Dedifferentiated amniotic fluid mesenchymal stem cell (primary cell): ENCODE measurements around the gene C1orf105.
A peak's percentile ranks its signal among the peaks of the same experiment; 100 is the strongest.
"Not testable (repeated sequence)": the region's sequence is repeated elsewhere in the genome, so short reads cannot be mapped to it uniquely, and the experiment has no call there.

ENCODE experiments used
- DNase-seq: peaks from one replicate; pipeline ENCODE4 v3.0.0-alpha.2; 2016; ENCODE audit errors: extremely low spot score

C1orf105 gene

DNA sequence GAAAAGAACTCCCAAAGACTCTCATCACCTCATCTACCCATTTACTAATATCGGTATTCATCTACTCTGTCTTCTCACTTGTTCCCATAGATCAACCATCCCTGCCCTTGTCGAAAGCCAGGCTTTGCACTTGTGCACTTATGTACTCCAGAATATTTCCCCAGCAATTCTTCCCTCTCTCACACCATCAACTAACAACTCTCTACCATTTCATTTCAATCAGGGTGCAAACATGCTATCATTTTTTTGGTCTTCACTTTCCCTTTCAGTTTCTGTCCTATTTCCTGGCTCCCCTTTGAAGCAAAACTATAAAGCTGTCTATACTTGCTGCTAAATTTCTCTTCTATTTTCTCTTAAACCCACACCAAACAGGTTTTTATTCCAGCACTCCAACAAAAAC, 6.7 kb downstream of the C1orf105 start:
- no peak for DNase-seq

DNA sequence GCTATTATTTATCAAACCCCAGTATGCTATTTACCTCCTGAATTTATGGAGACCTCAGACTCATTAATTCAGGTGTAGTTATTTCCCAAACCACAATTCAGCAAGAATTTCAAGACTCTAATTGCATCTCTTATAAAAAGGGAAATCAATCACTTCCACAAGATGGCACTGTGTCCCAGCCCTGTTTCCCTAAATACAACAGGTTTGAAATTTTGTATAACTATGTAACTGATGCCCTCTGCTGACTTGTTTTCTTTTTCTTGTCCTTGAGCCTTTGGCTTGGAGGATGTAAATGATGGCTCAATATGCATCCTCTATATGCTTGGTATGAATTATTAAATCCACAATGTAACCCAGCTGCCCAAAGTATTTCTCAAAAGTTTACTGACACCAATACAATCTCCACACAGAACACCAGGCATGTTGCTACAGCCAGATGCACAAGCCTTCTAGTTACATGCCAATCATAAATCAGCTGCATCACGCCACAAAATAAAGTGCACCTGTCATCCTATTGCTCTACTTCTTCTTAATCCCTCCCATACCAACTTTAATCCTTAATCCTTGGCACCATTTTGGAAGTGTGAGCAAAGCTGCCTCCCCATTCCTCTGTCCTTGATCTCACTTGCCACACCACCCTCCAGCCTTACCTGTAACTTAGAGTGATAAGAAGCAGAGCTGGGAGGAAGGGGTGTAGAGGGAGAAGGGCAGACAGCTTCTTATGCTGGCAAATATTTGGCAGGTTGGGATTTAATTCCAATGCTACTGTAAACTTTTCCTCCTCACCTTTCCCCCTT, 9.0 kb downstream of the C1orf105 start:
- peak; percentile 88 for DNase-seq

DNA sequence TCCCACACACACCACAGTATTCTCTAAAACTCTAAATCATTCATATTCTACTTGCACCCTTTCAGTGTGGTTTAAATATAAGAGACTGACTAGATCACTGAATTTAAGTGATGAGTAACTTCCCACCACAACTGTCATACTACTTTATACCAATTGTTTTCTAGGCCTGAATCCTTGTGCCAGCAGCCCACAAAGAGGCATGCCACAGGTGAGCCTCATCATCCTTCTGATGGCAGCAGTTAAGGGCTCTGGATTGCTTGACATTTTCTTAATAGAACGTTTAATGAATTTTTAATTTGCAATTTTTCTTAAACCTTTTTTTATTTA, 9.6 kb downstream of the C1orf105 start:
- no peak for DNase-seq

DNA sequence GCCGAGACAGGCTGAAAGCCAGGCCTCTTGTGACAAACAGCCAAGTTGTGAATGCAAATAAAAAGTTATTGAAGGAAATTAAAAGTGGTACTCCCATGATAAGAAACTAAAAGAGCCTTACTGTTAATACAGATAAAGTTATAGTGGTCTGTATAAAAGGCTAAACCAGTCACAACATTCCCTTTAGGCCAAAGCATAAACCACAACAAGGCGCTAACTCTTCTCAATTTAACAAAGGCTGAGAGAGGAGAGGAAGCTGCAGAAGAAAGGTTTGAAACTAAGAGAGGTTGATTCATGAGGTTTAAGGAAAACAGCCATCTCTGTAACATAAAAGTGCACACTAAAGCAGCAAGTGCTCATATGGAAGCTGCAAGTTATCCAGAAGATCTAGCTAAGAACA, 10.7 kb downstream of the C1orf105 start:
- no peak for DNase-seq

DNA sequence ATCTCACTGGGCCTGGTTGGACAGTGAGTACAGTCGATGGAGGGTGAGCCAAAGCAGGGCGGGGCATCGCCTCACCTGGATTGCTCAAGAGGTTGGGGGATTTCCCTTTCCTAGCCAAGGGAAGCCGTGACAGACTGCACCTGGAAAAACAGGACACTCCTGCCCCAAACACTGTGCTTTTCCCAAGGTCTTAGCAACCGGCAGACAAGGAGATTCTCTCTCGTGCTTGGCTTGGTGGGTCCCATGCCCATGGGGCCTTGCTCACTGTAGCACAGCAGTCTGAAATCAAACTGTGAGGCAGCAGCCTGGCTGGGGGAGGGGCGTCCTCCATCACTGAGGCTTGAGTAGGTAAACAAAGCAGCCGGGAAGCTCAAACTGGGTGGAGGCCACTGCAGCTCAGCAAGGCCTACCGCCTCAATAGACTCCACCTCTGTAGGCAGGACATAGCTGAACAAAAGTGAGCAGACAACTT, 11.3 kb downstream of the C1orf105 start:
- DNase-seq: no peak

DNA sequence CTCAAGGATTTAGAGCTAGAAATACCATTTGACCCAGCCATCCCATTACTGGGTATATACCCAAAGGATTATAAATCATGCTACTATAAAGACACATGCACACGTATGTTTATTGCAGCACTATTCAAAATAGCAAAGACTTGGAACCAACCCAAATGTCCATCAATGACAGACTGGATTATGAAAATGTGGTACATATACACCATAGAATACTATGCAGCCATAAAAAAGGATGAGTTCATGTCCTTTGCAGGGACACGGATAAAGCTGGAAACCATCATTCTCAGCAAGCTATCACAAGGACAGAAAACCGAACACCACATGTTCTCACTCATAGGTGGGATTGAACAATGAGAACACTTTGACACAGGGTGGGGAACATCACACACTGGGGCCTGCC, 16.7 kb downstream of the C1orf105 start:
- DNase-seq: not testable (repeated sequence)

DNA sequence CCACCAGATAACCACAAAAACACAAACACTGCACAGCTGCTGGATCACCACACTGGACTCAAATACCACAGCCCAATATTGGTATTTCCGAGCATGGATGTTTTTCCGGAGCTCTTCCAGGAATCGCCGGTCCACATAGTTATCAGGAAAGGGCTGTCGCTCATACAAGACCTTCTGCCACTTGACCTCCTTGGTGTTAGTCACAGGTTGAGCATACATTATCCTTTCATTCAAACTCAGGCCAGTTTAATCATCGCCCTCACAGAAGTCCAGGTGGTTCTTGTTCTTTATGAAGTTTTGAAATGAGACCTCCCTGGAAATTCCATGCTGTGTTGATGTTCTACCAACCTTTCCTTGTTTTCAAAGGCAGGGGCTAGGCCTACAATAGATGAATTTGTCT, 21.9 kb downstream of the C1orf105 start:
- no peak for DNase-seq

DNA sequence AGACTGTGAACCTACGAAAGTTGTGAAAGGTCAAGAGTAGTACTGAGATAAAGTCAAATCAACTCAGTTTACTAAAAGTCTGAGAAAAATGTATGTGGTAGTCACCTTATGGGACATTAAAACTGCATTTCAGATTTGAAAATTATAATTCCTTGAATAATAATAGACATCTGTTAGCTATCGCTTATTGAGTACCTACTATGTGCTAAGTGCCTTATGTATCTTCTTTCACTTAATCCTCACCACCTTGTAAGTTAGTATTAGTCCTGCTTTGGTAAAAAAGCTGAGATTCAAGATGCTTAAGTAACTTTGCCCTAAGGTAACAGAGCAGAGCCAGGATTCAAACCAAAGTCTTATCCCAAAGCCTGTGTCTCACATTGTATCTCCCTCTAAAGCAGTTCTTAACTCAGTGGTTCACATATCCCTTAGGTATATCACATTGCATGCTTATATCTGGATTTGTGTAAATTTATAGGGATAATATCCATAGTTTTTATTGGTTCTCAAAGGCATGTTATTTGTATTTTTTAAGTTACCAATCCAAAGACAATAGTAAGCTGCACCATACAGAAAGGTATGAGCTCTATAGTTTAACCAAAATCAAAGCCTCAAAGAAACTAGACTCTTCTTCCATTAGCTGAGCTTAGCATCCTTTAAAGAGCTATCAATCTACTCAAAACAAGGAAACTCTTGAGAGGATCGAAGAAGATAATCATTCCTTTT, 22.5 kb downstream of the C1orf105 start:
- DNase-seq: no peak

DNA sequence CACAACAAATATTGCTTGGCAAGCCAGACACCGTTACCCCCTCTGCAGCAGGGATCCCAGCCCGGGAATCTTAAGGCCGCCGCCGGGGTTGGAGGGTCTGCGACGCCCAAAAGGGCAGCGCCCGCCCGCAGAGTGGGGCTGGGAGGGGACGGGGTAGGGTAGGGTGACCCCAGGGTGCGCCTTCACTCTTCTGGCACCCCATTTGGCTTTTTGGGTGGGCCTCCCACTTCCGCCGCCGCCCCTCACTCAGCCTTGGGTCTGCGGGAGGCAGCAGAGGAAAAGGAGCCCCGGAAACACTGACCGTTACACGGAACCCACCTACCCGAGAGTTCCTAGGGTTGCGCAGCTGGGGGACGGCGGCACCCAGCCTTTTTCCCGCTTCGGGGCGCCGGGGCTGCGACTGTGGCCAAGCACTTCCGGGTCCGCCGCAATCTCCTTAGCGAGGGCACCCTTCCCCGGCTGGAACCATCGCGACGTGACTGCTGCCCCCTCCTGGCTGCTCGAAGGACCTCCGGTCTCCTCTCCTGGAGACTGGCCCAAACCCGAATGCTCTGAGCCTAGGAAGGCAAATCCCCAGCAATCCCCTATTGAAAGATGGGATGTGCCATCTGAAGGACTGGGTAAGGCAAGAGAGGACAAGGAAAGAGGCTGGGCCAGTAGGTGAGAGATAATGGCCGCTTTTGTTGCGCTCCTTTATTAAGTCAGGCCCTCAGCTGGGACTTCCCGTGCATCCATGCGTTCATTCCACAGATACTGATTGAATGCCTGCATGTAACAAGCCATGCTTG, 23.4 kb downstream of the C1orf105 start, which contains the start of gene PIGC:
Gene PIGC (minus strand): TSS at position 404 of the 788 bp plus-strand sequence. CDS start 1,447 bp downstream, outside the sequence.
- peak; percentile 88 for DNase-seq

DNA sequence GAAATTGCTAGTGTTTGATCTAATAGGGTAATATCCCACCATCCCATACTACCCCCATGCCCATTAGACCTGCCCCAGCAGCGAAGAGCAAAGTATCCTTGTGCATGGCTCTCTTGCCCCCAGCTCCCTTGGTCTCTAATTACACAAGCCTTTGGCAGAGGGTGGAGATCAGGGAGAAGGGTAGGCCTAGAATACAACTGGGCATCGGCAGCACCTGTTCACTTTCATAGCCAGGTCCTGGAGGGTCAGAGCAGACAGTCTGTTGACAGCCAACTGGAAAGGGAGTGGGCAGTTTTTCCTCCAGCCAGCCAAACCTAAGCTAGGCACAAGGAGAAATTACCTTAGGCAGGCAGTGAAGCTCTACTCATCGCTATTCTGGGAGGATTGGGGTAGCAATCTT, 26.1 kb downstream of the C1orf105 start:
- no peak for DNase-seq

DNA sequence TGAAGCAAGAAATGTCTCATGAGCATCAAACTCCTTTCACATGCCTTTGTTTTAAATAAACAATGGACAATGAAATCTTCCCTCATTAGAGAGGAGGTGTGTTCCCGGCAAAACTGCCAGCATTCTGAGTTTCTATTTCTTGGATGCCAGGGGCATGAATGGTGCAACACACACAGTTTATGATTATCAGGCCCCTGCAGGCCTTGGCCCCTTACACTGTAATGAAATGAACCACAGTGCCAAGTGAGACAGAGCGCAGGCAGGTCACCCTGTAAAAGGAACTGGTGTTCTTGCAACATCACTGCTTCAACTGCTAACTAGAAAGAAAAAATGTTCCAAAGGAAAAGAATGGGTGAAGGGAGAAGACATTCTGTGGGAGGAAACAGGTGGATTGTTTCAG, 27.2 kb downstream of the C1orf105 start:
- DNase-seq: no peak

DNA sequence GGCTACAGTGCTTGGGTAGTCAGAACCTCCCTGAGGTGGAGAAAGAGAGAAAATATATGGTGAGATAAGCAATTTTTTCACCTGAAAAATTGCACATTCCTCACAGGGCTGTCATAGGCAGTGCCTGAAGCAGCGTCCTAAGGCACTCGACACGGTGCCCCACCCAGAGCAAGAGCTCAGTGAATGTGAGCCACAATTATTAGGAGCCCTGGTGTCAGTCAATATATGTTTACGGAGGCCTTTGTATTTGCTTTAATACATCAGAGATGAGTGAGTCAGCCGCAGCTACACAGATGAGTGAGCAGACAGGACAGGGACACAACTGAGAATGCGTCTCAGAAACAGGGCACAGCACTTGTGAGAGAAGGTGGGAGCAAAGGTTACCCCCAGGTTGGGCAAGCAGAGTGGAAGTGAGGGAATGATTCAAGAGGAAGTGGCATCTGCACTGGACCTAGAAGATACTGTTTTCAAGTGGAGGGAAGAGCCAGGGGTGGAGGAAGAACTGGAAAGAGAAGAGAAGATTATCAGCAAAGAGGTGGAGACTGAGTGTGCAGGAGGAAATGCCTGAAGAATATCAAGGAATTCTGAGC, 28.6 kb downstream of the C1orf105 start:
- DNase-seq: no peak

DNA sequence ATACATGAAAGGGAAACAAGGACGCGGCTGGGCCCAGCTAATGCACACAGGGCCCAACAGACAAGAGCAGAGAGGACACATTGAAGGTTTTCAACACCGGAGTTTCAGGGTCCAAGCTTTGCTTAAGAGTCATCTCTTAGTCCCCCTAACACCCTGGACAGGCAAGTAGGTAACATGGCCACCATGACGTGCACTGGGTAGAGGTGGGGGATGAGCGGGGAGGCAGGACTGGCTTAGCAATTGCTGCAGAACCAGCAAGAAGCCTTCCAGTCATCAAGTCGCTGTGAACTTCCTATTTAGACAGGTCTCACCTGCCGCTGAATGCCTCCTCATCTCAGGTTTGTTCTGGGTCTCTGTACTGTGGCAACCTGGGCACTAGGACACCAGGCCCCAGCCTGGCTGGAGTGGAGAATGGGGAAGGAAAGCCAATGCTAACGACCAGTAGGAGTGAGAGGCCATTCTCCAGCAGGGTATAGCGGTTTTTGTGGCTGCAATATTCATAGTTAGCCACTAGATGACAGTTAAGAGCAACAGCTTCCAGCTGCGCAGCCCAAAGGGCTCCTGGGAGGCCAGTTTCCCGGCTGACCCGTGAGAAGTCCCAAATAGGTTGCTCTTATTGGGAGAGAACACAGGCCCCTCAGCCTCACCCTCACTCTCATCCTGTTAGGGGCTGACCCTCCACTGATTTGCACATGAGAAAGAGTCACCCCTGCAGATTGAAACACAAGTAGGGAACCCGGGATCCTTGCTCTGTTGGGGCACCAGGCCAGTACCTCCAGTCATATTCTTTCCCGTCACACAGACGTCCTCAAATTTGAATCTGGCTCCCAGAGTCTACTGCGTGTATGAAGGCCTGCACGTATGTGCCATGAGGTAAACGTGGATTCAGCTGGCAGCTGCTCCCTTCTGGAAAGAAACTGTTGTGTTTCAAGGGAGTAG, 29.4 kb downstream of the C1orf105 start:
- peak; percentile 70 for DNase-seq

DNA sequence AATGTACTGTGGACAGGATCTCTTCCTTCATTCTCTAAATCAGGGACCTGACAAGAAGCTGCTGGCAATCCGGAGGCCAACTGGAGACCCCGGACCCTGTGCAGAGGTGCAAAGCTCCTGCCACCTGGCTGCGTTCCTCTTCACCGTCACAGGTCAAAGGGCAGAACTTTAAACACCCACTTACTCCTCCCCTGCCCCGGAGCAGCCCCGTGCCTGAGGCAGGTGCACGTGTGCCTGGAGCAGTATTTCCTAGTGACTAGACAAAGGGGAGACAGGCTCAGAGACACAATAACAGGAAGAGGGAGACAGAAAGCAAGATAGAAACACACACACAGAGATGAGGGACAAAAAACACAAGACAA, 30.0 kb downstream of the C1orf105 start:
- no peak for DNase-seq

DNA sequence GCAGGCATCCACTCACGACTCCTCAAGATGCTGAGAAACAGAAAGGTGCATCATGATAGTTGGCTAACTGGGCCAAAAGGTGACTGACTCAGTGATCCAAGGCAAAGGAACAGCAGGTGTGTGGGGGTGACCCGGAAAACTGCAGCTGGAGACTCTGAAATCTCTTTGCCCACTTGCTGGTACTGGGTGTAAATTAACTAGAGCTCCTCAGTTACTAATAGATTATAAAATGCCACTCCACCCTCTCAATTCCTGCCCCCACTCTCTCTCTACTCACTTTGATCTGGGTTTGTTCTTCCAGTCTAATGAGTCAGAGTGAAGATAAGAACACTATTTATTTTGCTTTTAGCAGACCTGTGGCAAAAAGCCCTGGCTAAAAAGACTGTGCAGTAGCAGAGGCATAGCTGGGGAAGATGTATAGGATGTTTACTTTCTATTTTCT, 30.5 kb downstream of the C1orf105 start:
- DNase-seq: no peak

DNA sequence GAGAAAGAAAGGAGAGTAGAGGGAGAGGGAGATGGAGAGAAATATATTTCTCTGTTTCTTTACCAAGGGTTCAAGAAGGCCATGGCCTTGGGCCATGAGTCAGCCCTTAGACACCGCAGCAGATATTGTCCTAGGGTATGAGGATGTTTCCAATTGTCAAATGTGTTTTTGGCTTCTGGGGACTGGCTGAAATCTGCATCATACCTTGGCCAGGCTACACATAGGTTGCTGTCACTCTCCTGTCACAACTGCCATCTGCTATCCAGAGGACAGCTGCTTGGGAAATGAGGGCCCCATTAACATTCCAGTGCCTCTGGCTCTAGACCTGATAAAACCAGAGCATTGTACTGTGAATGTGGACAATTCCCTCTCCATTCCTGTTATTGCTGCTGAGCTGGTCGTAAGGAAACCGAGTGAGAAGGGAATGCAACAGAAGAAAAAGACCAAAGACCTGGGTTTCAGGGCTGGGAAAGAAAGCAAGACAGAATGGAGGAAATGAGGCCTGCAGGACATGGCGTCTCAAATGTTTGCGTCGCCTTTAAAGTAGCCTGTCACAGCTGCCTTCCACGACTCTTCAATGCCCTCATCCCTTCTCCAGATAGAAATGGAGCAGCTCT, 32.2 kb downstream of the C1orf105 start:
- DNase-seq: no peak

DNA sequence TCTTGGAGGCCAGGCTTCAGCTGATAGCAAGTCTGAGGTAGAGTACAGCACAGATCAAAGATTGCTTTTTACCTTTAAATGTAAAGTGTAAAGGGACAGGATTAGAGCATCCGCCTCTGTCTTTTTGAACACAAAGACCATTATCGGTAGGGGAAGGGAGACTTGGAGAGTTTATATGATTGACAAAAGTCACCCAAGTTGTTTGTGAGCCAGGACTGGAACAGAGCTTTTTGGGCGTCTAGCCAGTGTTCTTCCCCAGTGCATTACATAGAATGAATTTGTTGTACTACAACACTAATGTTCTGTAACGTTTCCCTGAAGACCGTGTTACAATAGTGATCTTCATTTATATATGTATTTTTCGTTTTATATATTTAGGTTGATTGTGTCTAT, 32.7 kb downstream of the C1orf105 start:
- DNase-seq: no peak

DNA sequence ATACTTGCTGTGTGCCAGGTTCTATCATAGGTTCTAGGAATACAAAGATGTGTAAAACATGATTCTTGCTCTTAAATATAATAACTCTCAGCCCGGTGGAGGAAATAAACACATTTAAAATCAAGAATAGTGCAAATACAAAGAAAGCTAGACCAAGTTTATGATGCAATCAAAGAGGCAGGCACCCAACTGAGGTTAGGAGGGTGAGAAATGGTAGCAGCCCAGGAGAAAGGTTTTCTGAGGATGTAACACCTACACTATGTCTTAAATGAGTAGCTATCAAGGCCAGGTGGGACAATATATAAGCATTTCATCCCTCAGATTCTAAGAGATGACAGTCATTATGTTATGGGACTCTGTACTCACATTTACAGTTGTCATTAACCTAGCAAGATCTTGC, 33.1 kb downstream of the C1orf105 start:
- no peak for DNase-seq

DNA sequence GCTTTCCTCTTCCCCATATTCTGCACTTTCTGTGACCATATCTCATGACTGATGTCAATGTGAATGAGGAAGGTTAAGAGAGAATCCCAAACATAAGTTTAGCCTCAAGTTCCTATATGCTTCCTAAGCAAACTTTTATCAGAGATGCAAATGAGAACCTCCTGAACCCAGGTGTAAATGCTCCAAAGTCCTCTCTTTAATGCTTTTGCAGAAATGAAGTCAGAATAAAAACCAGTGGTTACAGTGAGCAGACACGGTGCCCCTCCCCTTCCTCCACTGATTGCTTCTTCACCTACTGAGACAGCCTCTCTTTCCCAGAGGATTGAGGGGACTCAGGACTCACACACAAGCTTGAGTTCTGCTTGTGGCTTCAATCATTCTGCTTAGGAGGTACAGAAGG, 35.0 kb downstream of the C1orf105 start:
- DNase-seq: no peak

DNA sequence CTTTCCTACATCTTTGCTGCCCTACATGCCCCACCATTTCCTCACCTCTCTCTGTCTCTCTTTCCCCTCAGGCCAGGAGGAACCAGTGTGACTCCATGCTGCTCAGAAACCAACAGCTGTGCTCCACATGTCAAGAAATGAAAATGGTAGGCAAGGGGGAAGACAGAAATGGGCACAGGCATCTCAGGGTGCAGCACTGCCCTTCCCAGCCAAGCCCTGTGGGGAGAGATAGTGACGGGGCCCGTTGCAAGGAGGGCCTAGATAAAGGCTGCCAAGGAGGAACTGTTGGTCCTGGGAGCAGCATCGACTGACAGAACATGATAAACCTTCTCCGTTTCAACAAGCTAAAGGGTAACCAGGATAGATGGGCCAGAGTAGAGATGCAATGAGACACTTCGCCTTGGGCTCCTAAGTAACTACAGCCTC, 35.9 kb downstream of the C1orf105 start:
- no peak for DNase-seq
